Lung (tissue), 12 donors: Measurements from ENCODE around the gene RAB44. TPM values are rescaled to one million over a fixed set of nuclear protein-coding genes. Genes with fewer than 3 reads are reported as not detected.

Experiments used
- ATAC-seq: fragments of 200-7000 bp; cut with Tn5 transposase; one replicate; pipeline ENCODE4 v1.9.1; 2020; ENCODE audit warnings: moderate number of reproducible peaks; ENCODE audit not compliant: insufficient read depth, low FRiP score
- DNase-seq, 3 donors: peaks; one replicate each; pipeline ENCODE4 v3.0.0-alpha.2; 2013 to 2017
- H3K27ac ChIP-seq, 2 donors: one replicate each; pipeline ENCODE4 v1.5.1; 2013; ENCODE audit warnings: mild to moderate bottlenecking in 2 of 2, moderate library complexity in 2 of 2, control low read depth in 1 of 2, inconsistent platforms in 1 of 2, low read depth in 1 of 2, low read length in 1 of 2
- H3K27me3 ChIP-seq, 3 donors: one replicate each; pipeline ENCODE4 v1.5.1; 2013; ENCODE audit warnings: low read length in 2 of 3; ENCODE audit not compliant: control insufficient read depth in 3 of 3, insufficient read depth in 3 of 3
- H3K36me3 ChIP-seq, 4 donors: one replicate each; pipeline ENCODE4 v1.5.1; 2013; ENCODE audit warnings: low read length in 4 of 4, mild to moderate bottlenecking in 1 of 4, moderate library complexity in 1 of 4; ENCODE audit not compliant: control insufficient read depth in 4 of 4, insufficient read depth in 4 of 4
- H3K4me1 ChIP-seq, 5 donors: one replicate each; pipeline ENCODE4 v1.5.1; 2013; ENCODE audit warnings: low read length in 5 of 5, mild to moderate bottlenecking in 2 of 5, moderate library complexity in 1 of 5; ENCODE audit not compliant: control insufficient read depth in 5 of 5, insufficient read depth in 5 of 5
- H3K4me3 ChIP-seq: one replicate; pipeline ENCODE4 v1.5.1; 2013; ENCODE audit warnings: mild to moderate bottlenecking, control low read depth, moderate library complexity
- H3K9ac ChIP-seq, 2 donors: one replicate each; pipeline ENCODE4 v1.5.1; 2013; ENCODE audit warnings: low read length in 2 of 2, control low read depth in 1 of 2; ENCODE audit not compliant: insufficient read depth in 1 of 2
- H3K9me3 ChIP-seq, 4 donors: one replicate each; pipeline ENCODE4 v1.5.1; 2013; ENCODE audit warnings: low read length in 3 of 4, mild to moderate bottlenecking in 1 of 4, moderate library complexity in 1 of 4; ENCODE audit not compliant: control insufficient read depth in 4 of 4, insufficient read depth in 3 of 4
- CTCF ChIP-seq: IDR thresholded peaks from 2 replicates; pipeline ENCODE4 v1.5.1; 2012; ENCODE audit warnings: mild to moderate bottlenecking; ENCODE audit errors: control extremely low read depth, extremely low read depth
- WGBS, 2 donors: extraction: QIAGEN DNeasy Blood & Tissue Kit; methylation state at CpG; one replicate each; pipeline ENCODE4 v1.1.7; 2013; 5-methylcytosine and 5-hydroxymethylcytosine counted together
- polyA plus RNA-seq, 2 donors: library from polyadenylated mRNA; stranded (reverse); fragments of 200-250 nt; gene quantifications; one replicate each; pipeline ENCODE4 v1.2.1, GENCODE V29; 2013
- total RNA-seq, 2 donors: library from RNA; depleted of rRNA in 1 of 2; stranded (reverse); fragments of >200 nt in 1 of 2; gene quantifications; one replicate each; pipeline ENCODE4 v1.2.1, GENCODE V29; 2014 to 2021
- donor health status: control.
- donor health status: control.
- donor health status: Bipolar disorder and iron deficiency.
- donor health status: healthy.
- donor health status: DM: yes; HTN: yes; CAD: no.

The RAB44 gene
- total and polyA plus RNA-seq, 4 donors = 0.26 to 1.5 (median 0.91) TPM

GRCh38 chr6:36751091-36751490 is 53.5 kb downstream of the RAB44 start:
- Histone ChIP-seq H3K36me3 (no peaks in the 10 kb centered on the region), H3K9me3 (peaks cover 0 to 14% (median 3%) of the 10 kb centered on the region in 4 donors), H3K27me3 (no peaks in the 10 kb centered on the region), H3K9ac (no peak overlapping the region), H3K27ac (no peak overlapping the region), H3K4me3 (no peak overlapping the region), H3K4me1 (no peaks in the 10 kb centered on the region)
- ATAC-seq (no peak), DNase-seq (no peak)
- 93 to 95% methylated on average over 3 of the region's 3 CpGs for WGBS, 2 donors
- TF ChIP-seq CTCF = no peak

DNA sequence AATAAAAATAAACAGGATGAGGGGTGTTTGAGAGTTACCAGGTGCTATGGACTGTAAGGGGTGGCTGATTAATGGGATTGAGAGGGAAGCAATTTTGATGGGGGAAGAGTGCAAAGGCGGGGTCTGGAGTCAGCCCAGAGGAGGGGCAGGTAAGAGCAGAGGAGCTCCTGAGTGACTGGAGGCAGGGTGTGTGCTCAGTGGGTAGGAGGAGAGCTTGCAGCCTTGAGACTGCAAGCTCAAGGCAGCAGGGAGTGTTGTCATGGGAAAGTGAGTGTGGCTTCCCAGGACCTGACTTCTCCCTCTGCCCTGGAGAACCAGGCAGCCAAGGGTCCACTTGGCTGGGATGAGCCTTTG is 54.2 kb downstream of the RAB44 start:
- no peaks in the 10 kb centered on the region for H3K4me1 ChIP-seq
- no peak for TF ChIP-seq CTCF
- H3K36me3 ChIP-seq = no peaks in the 10 kb centered on the region
- no peak for ATAC-seq
- no peaks in the 10 kb centered on the region for H3K27me3 ChIP-seq
- no peak for DNase-seq
- H3K4me3 ChIP-seq = no peak overlapping the region
- H3K27ac ChIP-seq = no peak overlapping the region
- 0 to 33% methylated on average over 1 of the region's 1 CpG for WGBS, 2 donors
- H3K9me3 ChIP-seq = peaks cover 0 to 14% (median 3%) of the 10 kb centered on the region in 4 donors
- H3K9ac ChIP-seq = no peak overlapping the region

DNA sequence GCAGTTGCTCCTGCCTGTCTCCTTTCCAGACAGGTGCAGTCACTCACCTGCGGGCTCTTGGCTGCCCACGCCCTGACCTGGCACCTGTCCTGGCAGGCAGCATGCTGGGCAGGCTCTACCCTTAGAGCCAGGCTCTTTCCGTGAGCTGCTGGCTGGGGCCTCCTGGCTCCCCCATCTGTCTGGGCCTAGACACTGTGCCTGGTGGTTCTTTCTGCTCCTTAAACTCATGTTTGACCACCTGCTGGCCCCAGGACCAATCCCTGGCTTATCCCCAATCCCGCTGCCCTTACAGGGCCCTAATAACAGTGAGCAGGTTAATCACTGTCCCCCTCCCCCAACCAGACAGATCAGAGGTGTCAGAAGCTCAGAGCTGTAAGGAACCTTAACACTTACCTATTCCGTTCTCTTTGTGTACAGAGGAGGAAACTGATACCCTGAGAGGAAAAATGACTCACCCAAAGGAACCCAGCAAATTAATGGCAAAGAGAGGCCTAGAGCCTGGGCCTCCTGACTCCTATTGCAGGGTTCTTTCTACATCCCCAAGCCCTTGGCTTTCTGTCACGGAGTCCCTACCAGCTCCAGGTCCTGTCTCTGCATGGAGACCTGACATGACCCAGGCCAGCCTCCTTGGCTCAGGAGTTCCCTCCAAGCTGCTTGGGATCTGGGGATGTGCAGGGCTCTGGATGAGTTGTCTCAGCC is 54.7 kb downstream of the RAB44 start:
- H3K27ac ChIP-seq = no peak overlapping the region

More for the DNA sequence above, 54.7 kb downstream of the RAB44 start:
- DNase-seq (no peak), ATAC-seq (no peak)
- Histone ChIP-seq H3K4me3 (no peak overlapping the region), H3K9me3 (peaks cover 0 to 14% (median 3%) of the 10 kb centered on the region in 4 donors), H3K4me1 (no peaks in the 10 kb centered on the region), H3K9ac (no peak overlapping the region), H3K27me3 (no peaks in the 10 kb centered on the region), H3K36me3 (no peaks in the 10 kb centered on the region)
- WGBS, 2 donors = 82% methylated on average over 6 of the region's 6 CpGs
- TF ChIP-seq CTCF = no peak
